SKM-1 treated with dmso at 0.1 percent for 144 hours (cell line): ENCODE measurements around the gene RASGRF2.
"Not testable (repeated sequence)": the region's sequence is repeated elsewhere in the genome, so short reads cannot be mapped to it uniquely, and the experiment has no call there.

Source experiments
- DNase-seq: peaks from one replicate; lab custom pipeline; 2025; ENCODE audit not compliant: unreplicated experiment; lab: John Stamatoyannopoulos, UW

Gene RASGRF2

GRCh38 chr5:81233080-81233634 lies 273.0 kb downstream of the RASGRF2 start, which contains the start of gene CKMT2:
TSS of gene CKMT2 (plus strand) at chr5:81233322. CDS start at chr5:81251133, 17,811 bp downstream.
- DNase-seq = no peak

- no peak for DNase-seq
Observed at GRCh38 chr5:81234299-81234698, 274.1 kb downstream of the RASGRF2 start.

- no peak for DNase-seq
Observed at GRCh38 chr5:81234801-81235200, 274.6 kb downstream of the RASGRF2 start.

GRCh38 chr5:81235287-81236072 lies 275.3 kb downstream of the RASGRF2 start:
- DNase-seq = no peak

- no peak for DNase-seq
Observed at GRCh38 chr5:81238460-81238859, 278.3 kb downstream of the RASGRF2 start.

GRCh38 chr5:81239613-81240012 lies 279.4 kb downstream of the RASGRF2 start:
- DNase-seq = no peak

GRCh38 chr5:81241001-81241400 lies 280.8 kb downstream of the RASGRF2 start:
- DNase-seq = no peak

- no peak for DNase-seq
Observed at GRCh38 chr5:81241961-81242648, 281.9 kb downstream of the RASGRF2 start.

GRCh38 chr5:81242906-81243436 lies 282.8 kb downstream of the RASGRF2 start:
- no peak for DNase-seq

- no peak for DNase-seq
Observed at GRCh38 chr5:81244451-81244850, 284.3 kb downstream of the RASGRF2 start.

- no peak for DNase-seq
Observed at GRCh38 chr5:81245871-81246235, 285.7 kb downstream of the RASGRF2 start.

GRCh38 chr5:81246697-81247096 lies 286.5 kb downstream of the RASGRF2 start:
- DNase-seq = no peak

- DNase-seq = no peak
Observed at GRCh38 chr5:81247441-81247972, 287.3 kb downstream of the RASGRF2 start.

GRCh38 chr5:81249240-81249639 lies 289.1 kb downstream of the RASGRF2 start:
- no peak for DNase-seq

GRCh38 chr5:81250004-81250403 lies 289.8 kb downstream of the RASGRF2 start:
- no peak for DNase-seq

GRCh38 chr5:81251922-81252321 lies 291.8 kb downstream of the RASGRF2 start:
- no peak for DNase-seq

- no peak for DNase-seq
Observed at GRCh38 chr5:81252904-81253303, 292.7 kb downstream of the RASGRF2 start.

GRCh38 chr5:81253875-81254274 lies 293.7 kb downstream of the RASGRF2 start:
- no peak for DNase-seq

- no peak for DNase-seq
Observed at GRCh38 chr5:81254886-81255559, 294.9 kb downstream of the RASGRF2 start.

GRCh38 chr5:81256766-81257165 lies 296.6 kb downstream of the RASGRF2 start:
- DNase-seq = no peak

GRCh38 chr5:81262796-81263195 lies 302.6 kb downstream of the RASGRF2 start:
- DNase-seq = not testable (repeated sequence)
